H9 (cell line): ENCODE data around the gene TMEM38A. TPM values are rescaled to one million over a fixed set of nuclear protein-coding genes. Genes with fewer than 3 reads are reported as not detected.
A peak's percentile ranks its signal among the peaks of the same experiment; 100 is the strongest.

Source experiments
- DNase-seq: peaks from one replicate; pipeline ENCODE4 v3.0.0-alpha.2; 2017
- H2AFZ ChIP-seq: one replicate; pipeline ENCODE4 v1.6.1; 2013; ENCODE audit warnings: mild to moderate bottlenecking, low read length, control low read depth, moderate library complexity
- H2AK5ac ChIP-seq: 2 replicates; pipeline ENCODE4 v1.6.1; 2013; ENCODE audit warnings: low read length, control low read depth, mixed read lengths; ENCODE audit not compliant: insufficient read length
- H2BK120ac ChIP-seq: one replicate; pipeline ENCODE4 v1.6.1; 2013; ENCODE audit warnings: low read depth, mild to moderate bottlenecking, low read length, control low read depth, inconsistent platforms; ENCODE audit not compliant: poor library complexity, severe bottlenecking
- H2BK12ac ChIP-seq: 2 replicates; pipeline ENCODE4 v1.6.1; 2013; ENCODE audit warnings: low read length, control low read depth, mixed read lengths, low read depth; ENCODE audit not compliant: insufficient read length
- H2BK15ac ChIP-seq: 2 replicates; pipeline ENCODE4 v1.6.1; 2013; ENCODE audit warnings: low read depth, low read length, control low read depth
- H2BK20ac ChIP-seq: one replicate; pipeline ENCODE4 v1.6.1; 2013; ENCODE audit warnings: low read depth, mild to moderate bottlenecking, low read length, control low read depth, inconsistent platforms; ENCODE audit not compliant: poor library complexity, severe bottlenecking
- H2BK5ac ChIP-seq: 2 replicates; pipeline ENCODE4 v1.6.1; 2013; ENCODE audit warnings: low read length, control low read depth, mixed read lengths; ENCODE audit not compliant: insufficient read length
- H3K14ac ChIP-seq: 2 replicates; pipeline ENCODE4 v1.6.1; 2013; ENCODE audit warnings: low read length, control low read depth; ENCODE audit not compliant: insufficient read depth
- H3K18ac ChIP-seq: 2 replicates; pipeline ENCODE4 v1.6.1; 2013; ENCODE audit warnings: low read depth, mild to moderate bottlenecking, mixed read lengths, low read length, control low read depth; ENCODE audit not compliant: insufficient read length
- H3K23ac ChIP-seq: 2 replicates; pipeline ENCODE4 v1.6.1; 2013; ENCODE audit warnings: low read length, control low read depth, mixed read lengths, low read depth; ENCODE audit not compliant: insufficient read length
- H3K23me2 ChIP-seq: 2 replicates; pipeline ENCODE4 v1.6.1; 2013; ENCODE audit warnings: low read depth, mild to moderate bottlenecking, mixed read lengths, low read length, control low read depth; ENCODE audit not compliant: insufficient read length, poor library complexity, severe bottlenecking
- H3K27ac ChIP-seq: 2 replicates; pipeline ENCODE4 v1.5.1; 2013; ENCODE audit warnings: low read length, control low read depth, mixed read lengths, low read depth; ENCODE audit not compliant: insufficient read length
- H3K27me3 ChIP-seq: 2 replicates; pipeline ENCODE4 v1.6.1; 2013; ENCODE audit warnings: low read length, control low read depth, inconsistent platforms; ENCODE audit not compliant: insufficient read depth
- H3K4ac ChIP-seq: 2 replicates; pipeline ENCODE4 v1.6.1; 2013; ENCODE audit warnings: low read depth, mild to moderate bottlenecking, control low read depth, inconsistent platforms, low read length, moderate library complexity
- H3K4me1 ChIP-seq: 2 replicates; pipeline ENCODE4 v1.6.1; 2013; ENCODE audit warnings: low read length, control low read depth, inconsistent platforms; ENCODE audit not compliant: insufficient read depth
- H3K4me2 ChIP-seq: 2 replicates; pipeline ENCODE4 v1.6.1; 2013; ENCODE audit warnings: low read length, control low read depth, mixed read lengths; ENCODE audit not compliant: insufficient read length, insufficient read depth
- H3K56ac ChIP-seq: 2 replicates; pipeline ENCODE4 v1.6.1; 2013; ENCODE audit warnings: low read depth, mild to moderate bottlenecking, mixed read lengths, low read length, control low read depth; ENCODE audit not compliant: insufficient read length
- H3K79me1 ChIP-seq: 2 replicates; pipeline ENCODE4 v1.6.1; 2013; ENCODE audit warnings: low read depth, mild to moderate bottlenecking, moderate library complexity, low read length, control low read depth, inconsistent platforms; ENCODE audit not compliant: insufficient read depth, poor library complexity, severe bottlenecking
- H3K79me2 ChIP-seq: 2 replicates; pipeline ENCODE4 v1.6.1; 2013; ENCODE audit warnings: low read length, control low read depth, inconsistent platforms; ENCODE audit not compliant: insufficient read depth
- H3K9ac ChIP-seq: 2 replicates; pipeline ENCODE4 v1.6.1; 2013; ENCODE audit warnings: low read length, control low read depth, mixed read lengths; ENCODE audit not compliant: insufficient read length; ENCODE audit errors: extremely low read depth
- H3K9me3 ChIP-seq: one replicate; pipeline ENCODE4 v1.6.1; 2013; ENCODE audit warnings: low read depth, low read length, inconsistent platforms; ENCODE audit not compliant: control insufficient read depth
- H3T11ph ChIP-seq: one replicate; pipeline ENCODE4 v1.6.1; 2013; ENCODE audit warnings: mild to moderate bottlenecking, low read length, control low read depth, inconsistent platforms
- H4K20me1 ChIP-seq: one replicate; pipeline ENCODE4 v1.6.1; 2013; ENCODE audit not compliant: control insufficient read depth, insufficient read length, insufficient read depth
- H4K5ac ChIP-seq: 2 replicates; pipeline ENCODE4 v1.6.1; 2013; ENCODE audit warnings: low read depth, mild to moderate bottlenecking, mixed read lengths, low read length, control low read depth; ENCODE audit not compliant: insufficient read length
- H4K8ac ChIP-seq: replicated peaks from 2 replicates; pipeline ENCODE4 v1.6.1; 2013; ENCODE audit warnings: low read length, control low read depth, mixed read lengths, low read depth; ENCODE audit not compliant: insufficient read length
- H4K91ac ChIP-seq: 2 replicates; pipeline ENCODE4 v1.6.1; 2013; ENCODE audit warnings: low read depth, mild to moderate bottlenecking, moderate library complexity, mixed read lengths, low read length, control low read depth; ENCODE audit not compliant: insufficient read length
- H3K27ac Mint-ChIP-seq, 3 experiments: 2 replicates in 2 of 3; 3 replicates in 1 of 3; pipeline ENCODE4 v1.8.0; 2020 to 2021; ENCODE audit warnings: mixed read lengths in 3 of 3, mild to moderate bottlenecking in 1 of 3, moderate library complexity in 1 of 3
- H3K27me3 Mint-ChIP-seq: 2 replicates; pipeline ENCODE4 v1.8.0; 2021; ENCODE audit warnings: low read depth, mild to moderate bottlenecking, moderate library complexity, mixed read lengths
- H3K36me3 Mint-ChIP-seq, 3 experiments: 2 replicates in 2 of 3; 3 replicates in 1 of 3; pipeline ENCODE4 v1.8.0; 2020 to 2021; ENCODE audit warnings: low read depth in 3 of 3, mixed read lengths in 3 of 3; ENCODE audit not compliant: insufficient read depth in 1 of 3
- H3K4me1 Mint-ChIP-seq, 2 experiments: 2 replicates each; pipeline ENCODE4 v1.8.0; 2020; ENCODE audit warnings: mixed read lengths in 2 of 2
- H3K4me3 Mint-ChIP-seq, 2 experiments: 2 replicates in 1 of 2; 3 replicates in 1 of 2; pipeline ENCODE4 v1.8.0; 2020 to 2021; ENCODE audit warnings: mild to moderate bottlenecking in 2 of 2, mixed read lengths in 2 of 2, moderate library complexity in 1 of 2
- H3K9me3 Mint-ChIP-seq, 2 experiments: 2 replicates in 1 of 2; 3 replicates in 1 of 2; pipeline ENCODE4 v1.8.0; 2020; ENCODE audit warnings: mild to moderate bottlenecking in 2 of 2, mixed read lengths in 2 of 2, moderate library complexity in 1 of 2
- WGBS: extraction: QIAGEN DNeasy Blood & Tissue Kit; methylation state at CpG from one replicate; pipeline ENCODE4 v1.1.7; 2013; ENCODE audit warnings: missing lambda C conversion rate, low lambda C conversion rate, mixed read lengths; ENCODE audit not compliant: insufficient read length; ENCODE audit errors: extremely low coverage; 5-methylcytosine and 5-hydroxymethylcytosine counted together
- total RNA-seq: library from RNA; stranded (reverse); gene quantifications from 2 replicates; pipeline ENCODE4 v1.2.1, GENCODE V29; 2021
- TF ChIP-seq, protein P1 (sequence below): fragments of 200-600 bp; sonication (generic); conservative IDR thresholded peaks from 3 replicates; pipeline ENCODE4 v1.8.0; 2021; ENCODE audit warnings: antibody characterized with exemption, mild to moderate bottlenecking

TMEM38A gene
- total RNA-seq, 1 experiment from 2014 or later = 7.4 TPM

DNA sequence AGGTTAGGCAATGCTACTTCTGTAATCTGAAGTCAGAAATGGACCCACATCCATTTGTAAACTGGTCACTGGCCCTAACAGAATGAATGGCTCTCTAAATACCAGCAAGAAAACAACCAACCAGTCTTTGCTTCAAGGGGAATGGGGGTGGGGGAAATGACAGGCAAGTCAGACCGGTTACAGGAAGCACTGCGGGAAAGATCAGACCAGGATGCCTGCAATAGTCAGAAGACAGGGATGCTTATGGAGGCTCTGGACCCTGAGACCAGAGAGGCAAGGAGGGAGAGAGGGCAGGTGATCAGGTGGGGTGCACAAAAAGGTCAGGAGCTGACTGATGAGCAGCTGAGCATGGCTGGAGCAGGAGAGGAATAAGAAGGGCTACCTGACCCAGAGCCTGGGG, 46.0 kb upstream of the TMEM38A start:
- no peak overlapping the region for H3K14ac ChIP-seq
- H2BK5ac ChIP-seq = no peak overlapping the region
- H3K23ac ChIP-seq = no peak overlapping the region
- WGBS = no CpG with 5 or more reads among the region's 2 CpGs
- no peak overlapping the region for H3K4me2 ChIP-seq
- no peak overlapping the region for H3K18ac ChIP-seq
- DNase-seq = no peak
- Mint-ChIP-seq H3K4me3 (no peak overlapping the region; a peak in 1 of 5 replicates), H3K27ac (peak overlapping the region in 2 of 3 experiments; percentile 44 to 84; a peak in 4 of 7 replicates), H3K36me3 (no peaks in the 10 kb centered on the region), H3K9me3 (no peaks in the 10 kb centered on the region), H3K27me3 (no peaks in the 10 kb centered on the region; the same call in 1 of the 2 replicates), H3K4me1 (peaks cover 26 to 35% of the 10 kb centered on the region in 2 experiments)
- no peaks in the 10 kb centered on the region for H4K20me1 ChIP-seq
- no peak overlapping the region for H2BK15ac ChIP-seq
- H3K4ac ChIP-seq = no peak overlapping the region
- H3K79me2 ChIP-seq = peaks cover 53% of the 10 kb centered on the region; the same call in 1 of the 2 replicates
- H3K9ac ChIP-seq = peak overlapping the region; percentile 29
- H2BK12ac ChIP-seq = no peak overlapping the region
- no peaks in the 10 kb centered on the region for H3K9me3 ChIP-seq
- H4K91ac ChIP-seq = no peak overlapping the region
- H3K56ac ChIP-seq = no peak overlapping the region
- TF ChIP-seq, protein P1, sequence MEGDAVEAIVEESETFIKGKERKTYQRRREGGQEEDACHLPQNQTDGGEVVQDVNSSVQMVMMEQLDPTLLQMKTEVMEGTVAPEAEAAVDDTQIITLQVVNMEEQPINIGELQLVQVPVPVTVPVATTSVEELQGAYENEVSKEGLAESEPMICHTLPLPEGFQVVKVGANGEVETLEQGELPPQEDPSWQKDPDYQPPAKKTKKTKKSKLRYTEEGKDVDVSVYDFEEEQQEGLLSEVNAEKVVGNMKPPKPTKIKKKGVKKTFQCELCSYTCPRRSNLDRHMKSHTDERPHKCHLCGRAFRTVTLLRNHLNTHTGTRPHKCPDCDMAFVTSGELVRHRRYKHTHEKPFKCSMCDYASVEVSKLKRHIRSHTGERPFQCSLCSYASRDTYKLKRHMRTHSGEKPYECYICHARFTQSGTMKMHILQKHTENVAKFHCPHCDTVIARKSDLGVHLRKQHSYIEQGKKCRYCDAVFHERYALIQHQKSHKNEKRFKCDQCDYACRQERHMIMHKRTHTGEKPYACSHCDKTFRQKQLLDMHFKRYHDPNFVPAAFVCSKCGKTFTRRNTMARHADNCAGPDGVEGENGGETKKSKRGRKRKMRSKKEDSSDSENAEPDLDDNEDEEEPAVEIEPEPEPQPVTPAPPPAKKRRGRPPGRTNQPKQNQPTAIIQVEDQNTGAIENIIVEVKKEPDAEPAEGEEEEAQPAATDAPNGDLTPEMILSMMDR = no peak
- H2BK20ac ChIP-seq = no peak overlapping the region
- H4K8ac ChIP-seq = no peak overlapping the region
- no peak overlapping the region for H2BK120ac ChIP-seq
- no peak overlapping the region for H4K5ac ChIP-seq
- H3K4me1 ChIP-seq = peaks cover 3% of the 10 kb centered on the region; the same call in 1 of the 2 replicates
- H3K23me2 ChIP-seq = no peaks in the 10 kb centered on the region
- no peak overlapping the region for H2AFZ ChIP-seq
- peaks cover 19% of the 10 kb centered on the region for H3K79me1 ChIP-seq
- no peak overlapping the region for H3K27ac ChIP-seq
- no peak overlapping the region for H3T11ph ChIP-seq
- H3K27me3 ChIP-seq = no peaks in the 10 kb centered on the region
- H2AK5ac ChIP-seq = no peak overlapping the region
